ENCODE data around the gene MPZL2.

The MPZL2 gene

DNA sequence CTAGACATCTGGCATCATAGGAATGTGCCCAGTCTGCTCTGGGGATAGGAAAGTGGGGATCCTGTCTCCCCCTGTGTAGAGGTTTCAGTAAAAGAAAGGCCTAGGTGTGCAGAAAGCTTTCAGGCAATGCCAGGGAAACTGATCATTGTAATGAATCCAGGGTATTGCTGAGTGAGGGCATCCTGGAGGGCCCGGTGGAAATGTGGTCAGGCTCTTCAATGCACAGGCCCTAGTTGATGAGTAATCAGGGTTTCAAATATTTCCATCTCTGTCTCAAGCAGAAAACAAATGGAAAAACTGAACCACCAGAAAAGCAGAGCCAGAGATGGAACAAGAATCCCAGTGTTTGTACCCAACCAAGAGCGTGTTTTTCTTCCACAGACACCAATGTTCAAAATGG is 42.5 kb upstream of the MPZL2 start:
- DNase-seq (ENCODE audit: low spot score), result no peak
- TF ChIP-seq, protein P1, sequence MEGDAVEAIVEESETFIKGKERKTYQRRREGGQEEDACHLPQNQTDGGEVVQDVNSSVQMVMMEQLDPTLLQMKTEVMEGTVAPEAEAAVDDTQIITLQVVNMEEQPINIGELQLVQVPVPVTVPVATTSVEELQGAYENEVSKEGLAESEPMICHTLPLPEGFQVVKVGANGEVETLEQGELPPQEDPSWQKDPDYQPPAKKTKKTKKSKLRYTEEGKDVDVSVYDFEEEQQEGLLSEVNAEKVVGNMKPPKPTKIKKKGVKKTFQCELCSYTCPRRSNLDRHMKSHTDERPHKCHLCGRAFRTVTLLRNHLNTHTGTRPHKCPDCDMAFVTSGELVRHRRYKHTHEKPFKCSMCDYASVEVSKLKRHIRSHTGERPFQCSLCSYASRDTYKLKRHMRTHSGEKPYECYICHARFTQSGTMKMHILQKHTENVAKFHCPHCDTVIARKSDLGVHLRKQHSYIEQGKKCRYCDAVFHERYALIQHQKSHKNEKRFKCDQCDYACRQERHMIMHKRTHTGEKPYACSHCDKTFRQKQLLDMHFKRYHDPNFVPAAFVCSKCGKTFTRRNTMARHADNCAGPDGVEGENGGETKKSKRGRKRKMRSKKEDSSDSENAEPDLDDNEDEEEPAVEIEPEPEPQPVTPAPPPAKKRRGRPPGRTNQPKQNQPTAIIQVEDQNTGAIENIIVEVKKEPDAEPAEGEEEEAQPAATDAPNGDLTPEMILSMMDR (IDR thresholded peaks at IDR 0.05; ENCODE audit: extremely low read depth, missing control alignments), result no peak

DNA sequence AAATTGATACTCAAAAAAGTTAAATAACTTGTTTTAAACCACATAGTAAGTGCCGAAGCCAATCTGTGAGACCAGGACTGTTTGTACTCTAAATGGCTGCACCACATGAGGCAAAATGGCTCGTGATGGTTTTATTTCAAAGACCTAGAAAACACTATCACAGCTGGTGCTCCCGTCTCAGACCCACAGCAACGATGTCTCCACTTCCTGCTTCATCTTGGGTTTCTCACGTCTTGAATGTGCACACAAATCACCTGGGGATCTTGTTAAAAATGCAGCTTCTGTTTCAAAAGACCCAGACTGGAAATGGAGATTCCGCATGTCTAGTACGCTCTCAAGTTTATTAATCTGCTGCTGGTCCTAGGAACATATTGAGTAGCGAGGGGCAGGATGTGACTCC is 41.6 kb upstream of the MPZL2 start:
- TF ChIP-seq, protein P1 (IDR thresholded peaks at IDR 0.05; ENCODE audit: extremely low read depth, missing control alignments), result no peak

DNA sequence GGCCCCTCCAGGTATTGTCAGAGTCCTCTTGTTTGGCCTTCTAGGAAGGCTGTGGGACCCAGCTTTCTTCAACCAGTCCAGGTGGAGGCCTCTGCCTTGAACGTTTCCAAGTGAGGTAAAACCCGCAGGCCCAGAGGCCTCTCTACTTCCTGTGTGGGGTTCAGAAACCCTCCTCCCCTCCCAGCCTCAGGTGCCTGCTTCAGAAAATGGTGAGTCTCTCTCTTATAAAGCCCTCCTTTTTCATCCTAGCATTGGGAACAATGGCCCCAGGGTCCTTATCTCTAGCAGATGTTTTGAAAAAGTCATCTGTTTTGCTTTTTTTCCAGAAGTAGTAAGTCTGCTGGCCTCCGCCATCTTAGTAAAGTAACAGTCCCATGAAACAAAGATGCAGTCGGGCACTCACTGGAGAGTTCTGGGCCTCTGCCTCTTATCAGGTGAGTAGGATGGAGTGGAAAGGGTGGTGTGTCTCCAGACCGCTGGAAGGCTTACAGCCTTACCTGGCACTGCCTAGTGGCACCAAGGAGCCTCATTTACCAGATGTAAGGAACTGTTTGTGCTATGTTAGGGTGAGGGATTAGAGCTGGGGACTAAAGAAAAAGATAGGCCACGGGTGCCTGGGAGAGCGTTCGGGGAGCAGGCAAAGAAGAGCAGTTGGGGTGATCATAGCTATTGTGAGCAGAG is 40.6 kb upstream of the MPZL2 start, which contains the start of gene CD3E:
TSS of gene CD3E (plus strand) at position 163 of the 681 bp plus-strand sequence. CDS start at position 386, 223 bp downstream.
- TF ChIP-seq, protein P1 (IDR thresholded peaks at IDR 0.05; ENCODE audit: extremely low read depth, missing control alignments), result no peak
- DNase-seq (ENCODE audit: low spot score), result no peak

More for the DNA sequence above, 41.6 kb upstream of the MPZL2 start:
- no peak for DNase-seq (ENCODE audit: low spot score)

DNA sequence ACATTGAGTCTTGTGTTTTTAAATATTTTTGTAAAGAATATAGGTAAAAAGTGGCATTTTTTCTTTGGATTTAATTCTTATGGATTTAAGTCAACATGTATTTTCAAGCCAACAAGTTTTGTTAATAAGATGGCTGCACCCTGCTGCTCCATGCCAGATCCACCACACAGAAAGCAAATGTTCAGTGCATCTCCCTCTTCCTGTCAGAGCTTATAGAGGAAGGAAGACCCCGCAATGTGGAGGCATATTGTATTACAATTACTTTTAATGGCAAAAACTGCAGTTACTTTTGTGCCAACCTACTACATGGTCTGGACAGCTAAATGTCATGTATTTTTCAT is 40.1 kb upstream of the MPZL2 start:
- TF ChIP-seq, protein P1 (IDR thresholded peaks at IDR 0.05; ENCODE audit: extremely low read depth, missing control alignments), result no peak
- no peak for DNase-seq (ENCODE audit: low spot score)

DNA sequence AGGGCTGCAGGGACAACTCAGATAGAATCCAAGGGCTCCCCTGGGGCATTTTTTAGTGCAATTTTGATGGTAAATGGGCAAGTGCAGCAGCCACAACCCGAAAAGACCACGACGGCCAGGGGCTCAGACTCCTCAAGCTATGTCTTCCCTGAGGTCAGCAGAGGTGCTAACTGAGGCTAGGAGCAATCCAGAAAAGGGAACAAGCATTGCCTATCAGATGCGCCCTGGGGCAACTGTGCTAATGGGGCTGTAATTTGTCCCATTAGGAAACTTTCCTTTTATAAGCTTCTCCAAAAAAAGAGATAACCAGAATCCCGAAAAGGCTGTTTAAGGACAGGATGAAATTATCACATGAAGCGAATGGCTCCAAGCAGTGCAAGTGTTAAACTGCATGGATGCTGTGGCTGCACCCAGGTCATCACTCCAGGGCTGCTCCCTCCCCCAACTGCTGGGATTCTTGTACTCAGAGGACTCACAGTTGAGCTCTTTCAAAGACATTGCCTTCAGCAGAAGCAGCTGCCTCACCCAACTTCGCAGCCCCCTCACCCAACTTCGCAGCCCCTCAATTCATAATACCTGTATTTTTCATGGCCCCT is 37.6 kb upstream of the MPZL2 start:
- no peak for DNase-seq (ENCODE audit: low spot score)
- TF ChIP-seq, protein P1 (IDR thresholded peaks at IDR 0.05; ENCODE audit: extremely low read depth, missing control alignments), result no peak

DNA sequence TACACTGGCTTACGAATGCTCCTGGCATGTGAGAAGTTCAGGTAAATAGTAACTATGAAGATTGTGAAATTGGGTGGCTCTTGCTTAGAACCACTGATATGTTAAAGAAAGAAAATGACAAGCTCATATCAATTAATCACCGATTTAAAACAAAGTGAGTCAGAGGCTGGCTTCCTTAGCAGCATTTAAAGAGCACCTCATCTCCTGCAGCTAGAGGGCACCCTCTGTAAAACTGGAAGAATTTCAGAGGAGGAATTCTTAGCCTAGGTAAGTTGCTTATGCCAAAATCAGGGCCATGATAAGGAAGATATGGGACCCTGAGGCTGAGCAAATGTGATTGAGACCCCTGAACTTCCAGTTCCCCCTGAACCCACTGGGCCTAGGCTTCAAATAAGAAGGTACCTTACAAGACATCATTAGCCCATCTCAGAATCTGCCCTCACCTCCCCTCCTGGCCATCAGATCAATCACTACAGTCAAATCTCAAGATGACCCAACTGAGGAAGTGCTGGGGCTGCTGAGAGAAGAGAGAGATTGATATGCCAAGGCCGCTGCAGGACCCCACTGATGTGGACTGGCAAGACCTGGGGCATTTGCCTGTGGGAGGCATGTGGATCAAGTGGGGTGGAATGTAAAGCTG is 31.8 kb upstream of the MPZL2 start:
- DNase-seq (ENCODE audit: low spot score), result no peak
- TF ChIP-seq, protein P1 (IDR thresholded peaks at IDR 0.05; ENCODE audit: extremely low read depth, missing control alignments), result peak; percentile 34

DNA sequence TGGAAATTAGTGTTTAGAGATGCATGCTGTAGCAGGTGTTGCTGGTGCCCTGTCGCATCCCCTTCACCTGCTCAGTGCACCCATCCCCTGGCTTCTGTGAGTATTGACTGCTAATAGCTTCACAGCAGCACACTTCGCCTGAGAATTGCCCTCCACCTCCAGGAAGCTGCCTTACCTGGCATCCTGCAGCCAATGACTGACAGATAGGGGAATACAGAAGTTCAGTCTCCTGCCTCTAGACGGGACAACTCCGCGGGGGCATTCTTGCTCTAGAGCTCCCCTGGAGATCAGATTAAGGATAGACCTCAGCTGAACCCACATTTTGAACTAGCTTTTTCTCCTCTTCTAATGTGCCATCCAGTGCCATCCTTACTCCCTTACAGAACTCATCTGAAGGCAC is 31.1 kb upstream of the MPZL2 start:
- no peak for DNase-seq (ENCODE audit: low spot score)
- TF ChIP-seq, protein P1 (IDR thresholded peaks at IDR 0.05; ENCODE audit: extremely low read depth, missing control alignments), result no peak

Measured in GM20000 (cell line).